ENCODE data around the gene INHBE. TPM values are rescaled to one million over a fixed set of nuclear protein-coding genes. Genes with fewer than 3 reads are reported as not detected.
"Not testable (repeated sequence)": the region's sequence is repeated elsewhere in the genome, so short reads cannot be mapped to it uniquely, and the experiment has no call there.

INHBE gene
- total RNA-seq, 1 donor from 2014 or later = not detected

GRCh38 chr12:57487055-57487596 lies 32.0 kb downstream of the INHBE start:
- ATAC-seq (ENCODE audit: poor library complexity) (no peak), DNase-seq (no peak)
- intact Hi-C loops (cut with DNase I) = no loop called here

DNA sequence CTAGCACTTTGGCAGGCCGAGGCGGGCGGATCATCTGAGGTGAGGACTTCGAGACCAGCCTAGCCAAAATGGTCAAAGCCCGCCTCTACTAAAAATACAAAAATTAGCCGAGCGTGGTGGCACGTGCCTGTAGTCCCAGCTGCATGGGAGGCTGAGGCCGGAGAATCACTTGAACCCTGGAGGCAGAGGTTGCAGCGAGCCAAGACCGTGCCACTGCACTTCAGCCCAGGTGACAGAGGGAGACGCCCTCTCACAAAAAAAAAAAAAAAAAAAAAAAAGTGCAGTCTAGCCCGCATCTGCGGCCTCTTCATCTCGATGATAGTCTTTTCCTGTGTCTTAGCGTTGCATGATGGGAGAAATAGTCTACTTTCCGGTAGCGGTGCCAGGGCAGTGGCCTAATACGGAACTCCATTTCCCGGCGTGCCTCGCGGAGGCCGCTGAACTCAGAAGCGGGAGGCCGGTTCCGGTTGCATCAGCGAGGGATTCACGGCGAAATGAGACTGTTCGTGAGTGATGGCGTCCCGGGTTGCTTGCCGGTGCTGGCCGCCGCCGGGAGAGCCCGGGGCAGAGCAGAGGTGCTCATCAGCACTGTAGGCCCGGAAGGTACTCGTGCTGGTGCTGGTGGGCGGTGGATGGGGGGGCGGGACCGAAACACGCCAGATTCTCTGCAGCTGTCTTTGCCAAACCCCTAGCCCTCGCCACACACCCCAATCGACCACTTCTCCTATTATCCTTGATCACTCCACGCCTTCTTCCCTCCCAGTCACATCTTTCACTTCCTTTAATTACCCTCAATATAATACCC lies 32.7 kb downstream of the INHBE start, which contains the start of gene MARS1:
Gene MARS1, plus strand, starts transcription at position 472 of the 805 bp plus-strand sequence. Its CDS starts 23 bp downstream, at position 495.
- intact Hi-C loops (cut with DNase I) = no loop called here
- ATAC-seq (ENCODE audit: poor library complexity) (peak; percentile 99), DNase-seq (peak; percentile 97)

GRCh38 chr12:57488402-57489156 lies 33.5 kb downstream of the INHBE start:
- DNase-seq = no peak
- ATAC-seq (ENCODE audit: poor library complexity) = no peak
- intact Hi-C loops (cut with DNase I) = no loop called here

DNA sequence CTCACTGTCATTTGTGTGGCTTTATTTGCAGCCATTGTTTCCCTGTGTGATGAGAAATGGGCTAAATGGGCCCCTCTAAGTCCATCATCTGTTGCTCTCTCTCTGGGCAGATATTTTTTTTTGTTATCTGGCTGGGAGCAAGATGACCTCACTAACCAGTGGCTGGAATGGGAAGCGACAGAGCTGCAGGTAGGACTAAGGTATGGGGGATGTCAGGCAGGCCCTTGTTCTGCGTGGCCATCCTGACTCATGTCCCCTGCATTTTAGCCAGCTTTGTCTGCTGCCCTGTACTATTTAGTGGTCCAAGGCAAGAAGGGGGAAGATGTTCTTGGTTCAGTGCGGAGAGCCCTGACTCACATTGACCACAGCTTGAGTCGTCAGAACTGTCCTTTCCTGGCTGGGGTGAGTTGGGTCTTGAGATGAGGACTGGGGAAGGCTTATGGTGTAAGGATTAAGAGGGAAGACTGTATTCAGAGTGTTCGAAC lies 34.1 kb downstream of the INHBE start:
- intact Hi-C loops (cut with DNase I) = no loop called here

GRCh38 chr12:57490126-57490525 lies 35.0 kb downstream of the INHBE start:
- ATAC-seq (ENCODE audit: poor library complexity) (no peak), DNase-seq (no peak)
- intact Hi-C loops (cut with DNase I) = no loop called here

More for the DNA sequence above, 34.1 kb downstream of the INHBE start:
- ATAC-seq (ENCODE audit: poor library complexity) = no peak
- no peak for DNase-seq

DNA sequence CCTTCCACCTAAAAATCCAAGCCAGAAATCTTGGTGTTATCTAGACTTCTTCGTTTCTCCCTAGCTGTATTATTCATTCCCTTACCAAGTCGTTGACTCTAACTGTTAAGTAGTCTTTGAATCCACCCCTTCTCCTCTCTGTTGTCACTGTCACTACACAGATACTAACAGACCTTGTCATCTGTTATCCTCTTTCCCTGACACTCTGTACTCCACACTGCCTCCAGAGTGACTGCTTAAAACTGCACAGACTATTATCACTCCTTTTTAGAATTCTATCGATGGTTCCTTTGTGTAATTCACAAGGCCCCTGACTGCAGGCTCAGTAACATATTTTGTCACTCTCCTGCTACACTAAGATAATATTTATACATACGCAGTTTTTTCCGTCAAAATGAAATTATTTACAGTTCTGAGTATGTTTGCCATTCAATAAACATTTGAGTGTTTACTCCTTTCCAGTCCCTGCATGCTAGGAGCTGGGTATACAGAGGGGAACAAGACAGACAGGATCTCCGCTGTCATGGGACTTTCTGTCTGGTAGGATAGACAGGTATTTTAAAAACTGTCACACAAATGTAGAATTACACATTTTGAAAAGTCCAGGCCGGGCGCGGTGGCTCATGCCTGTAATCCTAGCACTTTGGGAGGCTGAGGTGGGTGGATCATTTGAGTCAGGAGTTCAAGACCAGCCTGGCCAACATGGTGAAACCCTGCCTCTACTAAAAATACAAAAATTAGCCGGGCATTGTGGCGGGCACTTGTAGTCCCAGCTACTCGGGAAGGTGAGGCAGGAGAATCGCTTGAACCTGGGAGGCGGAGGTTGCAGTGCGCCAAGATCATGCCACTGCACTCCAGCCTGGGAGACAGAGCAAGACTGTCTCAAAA lies 36.5 kb downstream of the INHBE start:
- ATAC-seq (ENCODE audit: poor library complexity) (no peak), DNase-seq (no peak)
- intact Hi-C loops (cut with DNase I) = no loop called here

GRCh38 chr12:57495051-57495701 lies 40.1 kb downstream of the INHBE start:
- intact Hi-C loops (cut with DNase I); ATAC-seq (ENCODE audit: poor library complexity); DNase-seq: not testable (repeated sequence)

DNA sequence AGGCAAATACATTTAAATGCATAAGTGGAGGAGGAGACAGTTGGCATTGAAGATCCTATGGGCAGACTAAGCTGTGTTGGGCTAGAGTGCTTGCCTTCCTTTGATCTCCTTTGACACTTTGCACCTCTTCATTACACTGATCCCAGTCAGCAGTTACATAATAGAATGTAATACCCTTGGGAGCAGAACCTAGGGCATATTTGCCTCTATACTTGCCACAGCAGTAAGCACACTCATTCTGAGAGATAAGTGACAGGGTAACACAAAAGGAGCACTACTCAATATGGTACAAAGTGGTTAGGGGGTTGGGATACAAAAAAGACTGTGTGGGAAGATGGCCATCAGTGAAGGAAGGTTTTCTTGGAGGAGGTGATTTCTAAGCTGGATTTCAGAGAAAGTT lies 41.7 kb downstream of the INHBE start:
- ATAC-seq (ENCODE audit: poor library complexity) = peak; percentile 25
- intact Hi-C loops (cut with DNase I) = no loop called here
- DNase-seq = no peak

GRCh38 chr12:57497223-57498131 lies 42.4 kb downstream of the INHBE start:
- intact Hi-C loops (cut with DNase I) = no loop called here
- DNase-seq = no peak
- no peak for ATAC-seq (ENCODE audit: poor library complexity)

GRCh38 chr12:57498132-57498502 lies 43.0 kb downstream of the INHBE start:
- DNase-seq (no peak), ATAC-seq (ENCODE audit: poor library complexity) (no peak)
- intact Hi-C loops (cut with DNase I) = no loop called here

DNA sequence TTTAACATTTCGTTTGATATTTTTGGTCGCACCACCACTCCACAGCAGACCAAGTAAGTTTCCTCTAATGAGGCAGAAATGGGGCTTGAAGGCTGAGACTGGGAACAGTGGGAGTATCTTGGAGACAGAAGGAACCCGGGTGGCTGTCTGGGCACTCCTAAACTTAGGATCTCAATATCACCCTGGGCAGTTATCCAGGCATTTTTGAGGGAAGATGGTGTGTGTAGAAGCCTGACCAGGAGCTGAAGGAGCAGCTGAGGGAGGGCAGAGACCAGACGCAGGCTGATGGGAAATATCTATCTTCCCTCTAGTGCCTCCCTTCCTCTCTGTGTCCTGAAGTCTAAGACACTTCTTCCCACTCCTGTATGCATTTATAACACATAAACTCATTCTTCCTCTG lies 43.5 kb downstream of the INHBE start:
- no peak for ATAC-seq (ENCODE audit: poor library complexity)
- intact Hi-C loops (cut with DNase I) = no loop called here

DNA sequence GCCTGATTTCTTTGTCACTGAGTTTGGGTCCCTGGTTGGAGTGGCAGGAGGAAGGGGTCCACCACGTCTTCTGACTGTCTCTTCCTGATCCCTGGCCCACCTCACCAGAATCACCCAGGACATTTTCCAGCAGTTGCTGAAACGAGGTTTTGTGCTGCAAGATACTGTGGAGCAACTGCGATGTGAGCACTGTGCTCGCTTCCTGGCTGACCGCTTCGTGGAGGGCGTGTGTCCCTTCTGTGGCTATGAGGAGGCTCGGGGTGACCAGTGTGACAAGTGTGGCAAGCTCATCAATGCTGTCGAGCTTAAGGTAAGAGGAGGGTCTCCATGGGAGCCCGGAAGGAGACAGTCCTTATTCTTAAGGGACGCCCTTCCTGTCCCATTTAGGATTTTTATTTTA lies 45.1 kb downstream of the INHBE start:
- DNase-seq (no peak), ATAC-seq (ENCODE audit: poor library complexity) (no peak)
- intact Hi-C loops (cut with DNase I) = no loop called here

More for the DNA sequence above, 43.5 kb downstream of the INHBE start:
- DNase-seq = no peak

- intact Hi-C loops (cut with DNase I) = not testable (repeated sequence)
Measured at GRCh38 chr12:57502311-57502969, 47.3 kb downstream of the INHBE start.

DNA sequence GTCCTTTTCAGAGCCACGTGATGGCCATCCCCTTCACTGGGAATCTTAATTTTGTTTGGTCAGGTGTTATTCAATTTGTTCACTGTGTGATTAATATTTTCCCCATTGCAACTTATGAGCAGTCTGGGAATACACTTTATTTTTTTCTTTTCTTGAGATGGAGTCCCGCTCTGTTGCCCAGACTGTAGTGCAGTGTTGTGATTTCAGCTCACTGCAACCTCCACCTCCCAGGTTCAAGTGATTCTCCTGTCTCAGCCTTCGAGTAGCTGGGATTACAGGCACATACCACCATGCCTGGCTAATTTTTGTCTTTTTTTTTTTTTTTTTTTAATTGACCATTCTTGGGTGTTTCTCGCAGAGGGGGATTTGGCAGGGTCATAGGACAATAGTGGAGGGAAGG lies 51.4 kb downstream of the INHBE start:
- DNase-seq; ATAC-seq (ENCODE audit: poor library complexity); intact Hi-C loops (cut with DNase I): not testable (repeated sequence)

More at GRCh38 chr12:57502311-57502969, 47.3 kb downstream of the INHBE start:
- not testable (repeated sequence) for DNase-seq; ATAC-seq (ENCODE audit: poor library complexity)
